Measurements from ENCODE around the gene ATP8A2.

- TF ChIP-seq EZH2 (IDR thresholded peaks at IDR 0.05) = no peak
- TF ChIP-seq POLR2AphosphoS5 (IDR thresholded peaks at IDR 0.05; ENCODE audit: borderline replicate concordance, low read depth, low read length) = no peak
These were observed 673.4 kb downstream of the ATP8A2 start for GRCh38 chr13:26045142-26045541.
